Lower leg skin (tissue), 4 donors: ENCODE measurements around the gene SMTN. TPM values are rescaled to one million over a fixed set of nuclear protein-coding genes. Genes with fewer than 3 reads are reported as not detected.

ENCODE experiments used
- DNase-seq, 2 donors: peaks; one replicate each; pipeline ENCODE4 v3.0.0-alpha.2; 2019; ENCODE audit warnings: low spot score in 2 of 2
- H3K4me3 ChIP-seq: fragments of 200-600 bp; sonication (generic); 2 replicates; pipeline ENCODE4 v1.5.1; 2017; ENCODE audit warnings: mild to moderate bottlenecking, low read depth; ENCODE audit not compliant: poor library complexity, severe bottlenecking
- CTCF ChIP-seq, 3 donors: fragments of 450-650 bp; IDR thresholded peaks; one replicate each; pipeline ENCODE4 v1.5.1; 2016; ENCODE audit warnings: antibody characterized with exemption in 3 of 3, mild to moderate bottlenecking in 3 of 3, moderate library complexity in 2 of 3
- POLR2A ChIP-seq, 2 donors: fragments of 450-650 bp; IDR thresholded peaks; one replicate each; pipeline ENCODE4 v1.6.1; 2016 to 2017; ENCODE audit warnings: antibody characterized with exemption in 2 of 2, mild to moderate bottlenecking in 1 of 2, moderate library complexity in 1 of 2
- WGBS, 2 donors: methylation state at CpG; one replicate each; pipeline ENCODE4 v1.1.5; 2018; 5-methylcytosine and 5-hydroxymethylcytosine counted together
- intact Hi-C: fragments of 100-400 bp; cut with DNase I; formaldehyde crosslinking; loops from one replicate; pipeline ENCODE4 v1.15.0; 2023; ENCODE audit warnings: low total_unique reads
- total RNA-seq, 4 donors: library from RNA; depleted of rRNA; stranded (reverse); fragments of >200 nt; gene quantifications; one replicate each; pipeline ENCODE4 v1.1.0, GENCODE V29; 2016

Gene SMTN
- total RNA-seq, 4 donors from 2014 or later, result 46.1 to 86.1 (median 62.3) TPM

DNA sequence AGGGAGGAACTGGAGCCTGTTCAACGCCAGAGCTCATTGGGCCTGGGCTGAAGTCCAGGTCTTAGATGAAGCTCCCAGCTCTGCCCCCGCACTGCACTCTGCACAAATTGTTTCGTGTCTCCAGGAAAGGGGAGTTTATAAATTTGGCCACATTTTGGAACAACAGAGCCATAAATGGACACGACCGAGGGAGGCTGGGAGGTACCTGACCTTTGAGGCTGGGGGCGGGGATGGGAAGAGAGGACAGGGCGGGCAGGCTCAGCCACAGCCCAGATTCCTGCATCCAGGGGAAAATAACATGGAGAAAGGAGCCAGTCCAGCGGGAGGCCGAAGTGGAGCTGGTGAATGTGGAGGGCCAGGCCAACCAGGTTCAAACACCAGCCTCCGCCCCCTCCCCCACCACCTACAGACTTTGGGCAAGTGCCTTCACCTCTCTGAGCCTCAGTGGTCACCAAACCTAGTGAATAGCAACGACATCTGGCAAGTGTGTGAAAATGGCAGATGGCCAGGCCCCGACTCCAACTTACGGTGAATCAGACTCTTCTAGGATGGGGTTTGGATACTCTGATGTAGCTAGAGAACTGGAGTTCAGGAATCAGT is 36.8 kb upstream of the SMTN start:
- no peak overlapping the region for H3K4me3 ChIP-seq
- 58 to 64% methylated on average over 13 of the region's 13 CpGs for WGBS, 2 donors
- intact Hi-C loops, result no loop called here
- DNase-seq, result no peak
- TF ChIP-seq CTCF (IDR thresholded peaks at IDR 0.05), result no peak
- no peak for TF ChIP-seq POLR2A (IDR thresholded peaks at IDR 0.05)

- no peak for DNase-seq
- intact Hi-C loops, result no loop called here
- no peak overlapping the region for H3K4me3 ChIP-seq
- no peak for TF ChIP-seq CTCF (IDR thresholded peaks at IDR 0.05)
- TF ChIP-seq POLR2A (IDR thresholded peaks at IDR 0.05), result no peak
- 75 to 80% methylated on average over 4 of the region's 4 CpGs for WGBS, 2 donors
Observed at GRCh38 chr22:31045900-31046538, 35.1 kb upstream of the SMTN start.

GRCh38 chr22:31046539-31047226 is 34.4 kb upstream of the SMTN start:
- no peak overlapping the region for H3K4me3 ChIP-seq
- intact Hi-C loops, result no loop called here
- TF ChIP-seq POLR2A (IDR thresholded peaks at IDR 0.05) (no peak), CTCF (IDR thresholded peaks at IDR 0.05) (no peak)
- DNase-seq, result peak; percentile 26 to 89
- WGBS, 2 donors, result 71 to 74% methylated on average over 11 of the region's 11 CpGs

DNA sequence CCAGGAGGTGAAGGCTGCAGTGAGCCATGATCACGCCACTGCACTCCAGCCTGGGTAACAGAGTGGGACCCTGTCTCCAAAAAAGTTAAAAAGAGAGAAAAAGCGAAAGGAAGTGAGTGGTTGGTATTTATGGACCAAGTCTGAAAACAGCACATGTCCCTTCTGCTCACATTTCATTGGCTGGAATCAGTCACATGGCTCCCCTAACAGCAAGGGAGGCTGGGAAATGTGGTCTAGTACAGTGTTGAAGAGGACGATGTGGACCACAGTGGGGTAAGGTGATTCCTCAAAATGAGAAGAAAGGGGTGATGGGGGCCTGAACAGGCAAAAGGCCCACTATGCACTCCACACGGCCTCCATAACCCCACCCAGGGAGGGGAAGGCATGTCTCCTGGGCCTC is 32.5 kb upstream of the SMTN start:
- 91 to 94% methylated on average over 4 of the region's 4 CpGs for WGBS, 2 donors
- intact Hi-C loops, result no loop called here
- DNase-seq, result no peak
- no peak overlapping the region for H3K4me3 ChIP-seq
- TF ChIP-seq CTCF (IDR thresholded peaks at IDR 0.05) (no peak), POLR2A (IDR thresholded peaks at IDR 0.05) (no peak)

- WGBS, 2 donors, result 70 to 72% methylated on average over 3 of the region's 3 CpGs
- no peak for TF ChIP-seq POLR2A (IDR thresholded peaks at IDR 0.05)
- no peak for TF ChIP-seq CTCF (IDR thresholded peaks at IDR 0.05)
- no peak for DNase-seq
- intact Hi-C loops, result no loop called here
- no peak overlapping the region for H3K4me3 ChIP-seq
Observed at GRCh38 chr22:31049815-31050420, 31.2 kb upstream of the SMTN start.
